Measurements from ENCODE around the gene PLOD3. TPM values are rescaled to one million over a fixed set of nuclear protein-coding genes. Genes with fewer than 3 reads are reported as not detected.

The PLOD3 gene
- total RNA-seq, 1 experiment from 2014 or later: 48.3 TPM

DNA sequence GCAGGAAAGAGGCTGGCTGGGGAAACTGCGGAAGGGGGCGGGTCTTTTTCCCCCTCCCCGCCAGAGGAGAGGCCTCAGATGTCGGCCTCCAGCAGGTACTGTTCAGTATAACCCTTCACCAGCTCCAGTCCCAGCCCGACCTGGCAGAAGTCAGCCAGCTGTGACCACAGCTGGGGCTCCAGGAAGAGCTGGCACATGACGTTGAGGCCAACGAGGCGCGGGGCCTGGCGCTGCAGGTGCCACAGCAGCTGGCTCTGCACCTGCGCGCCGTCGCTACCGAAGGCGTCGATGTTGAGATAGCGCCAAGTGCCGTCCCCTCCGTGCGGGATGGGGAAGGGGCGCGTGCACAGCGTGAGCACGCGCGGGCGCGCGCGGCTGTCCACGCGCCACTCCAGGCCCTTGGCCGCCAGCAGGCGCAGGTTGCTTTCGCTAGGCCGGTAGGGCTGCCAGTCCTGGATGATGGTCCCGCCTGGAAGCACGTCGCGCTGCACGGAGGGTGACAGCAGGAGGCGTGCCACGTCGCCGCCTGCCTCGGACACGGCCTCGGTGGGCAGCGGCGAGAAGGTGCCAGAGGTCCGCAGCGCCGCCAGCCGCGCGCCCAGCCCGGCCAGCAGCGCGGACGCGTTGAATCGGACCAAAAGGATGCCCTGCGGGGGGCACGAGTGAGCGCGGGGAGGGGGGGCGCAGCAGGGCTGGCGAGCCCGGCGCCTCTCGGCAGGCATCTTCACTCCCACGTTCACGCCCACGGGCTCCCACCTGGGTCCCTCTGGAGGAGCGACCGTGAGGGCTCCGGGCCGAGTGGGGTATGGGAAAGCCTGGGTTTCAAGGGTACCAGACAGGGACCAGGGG is 45.2 kb downstream of the PLOD3 start (continued):
- TF ChIP-seq, protein P1, sequence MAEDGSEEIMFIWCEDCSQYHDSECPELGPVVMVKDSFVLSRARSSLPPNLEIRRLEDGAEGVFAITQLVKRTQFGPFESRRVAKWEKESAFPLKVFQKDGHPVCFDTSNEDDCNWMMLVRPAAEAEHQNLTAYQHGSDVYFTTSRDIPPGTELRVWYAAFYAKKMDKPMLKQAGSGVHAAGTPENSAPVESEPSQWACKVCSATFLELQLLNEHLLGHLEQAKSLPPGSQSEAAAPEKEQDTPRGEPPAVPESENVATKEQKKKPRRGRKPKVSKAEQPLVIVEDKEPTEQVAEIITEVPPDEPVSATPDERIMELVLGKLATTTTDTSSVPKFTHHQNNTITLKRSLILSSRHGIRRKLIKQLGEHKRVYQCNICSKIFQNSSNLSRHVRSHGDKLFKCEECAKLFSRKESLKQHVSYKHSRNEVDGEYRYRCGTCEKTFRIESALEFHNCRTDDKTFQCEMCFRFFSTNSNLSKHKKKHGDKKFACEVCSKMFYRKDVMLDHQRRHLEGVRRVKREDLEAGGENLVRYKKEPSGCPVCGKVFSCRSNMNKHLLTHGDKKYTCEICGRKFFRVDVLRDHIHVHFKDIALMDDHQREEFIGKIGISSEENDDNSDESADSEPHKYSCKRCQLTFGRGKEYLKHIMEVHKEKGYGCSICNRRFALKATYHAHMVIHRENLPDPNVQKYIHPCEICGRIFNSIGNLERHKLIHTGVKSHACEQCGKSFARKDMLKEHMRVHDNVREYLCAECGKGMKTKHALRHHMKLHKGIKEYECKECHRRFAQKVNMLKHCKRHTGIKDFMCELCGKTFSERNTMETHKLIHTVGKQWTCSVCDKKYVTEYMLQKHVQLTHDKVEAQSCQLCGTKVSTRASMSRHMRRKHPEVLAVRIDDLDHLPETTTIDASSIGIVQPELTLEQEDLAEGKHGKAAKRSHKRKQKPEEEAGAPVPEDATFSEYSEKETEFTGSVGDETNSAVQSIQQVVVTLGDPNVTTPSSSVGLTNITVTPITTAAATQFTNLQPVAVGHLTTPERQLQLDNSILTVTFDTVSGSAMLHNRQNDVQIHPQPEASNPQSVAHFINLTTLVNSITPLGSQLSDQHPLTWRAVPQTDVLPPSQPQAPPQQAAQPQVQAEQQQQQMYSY (CRISPR knock-in tag; IDR thresholded peaks at IDR 0.05): peak; percentile 58; the same call in 1 of the 2 replicates
- peak; percentile 7; the same call in 1 of the 2 replicates for TF ChIP-seq FOXP4 (CRISPR knock-in tag; IDR thresholded peaks at IDR 0.05)
- peak; percentile 83 for TF ChIP-seq MAX (CRISPR knock-in tag; IDR thresholded peaks at IDR 0.05)
- TF ChIP-seq ETV6 (CRISPR knock-in tag; IDR thresholded peaks at IDR 0.05): peak; percentile 28; the same call in 1 of the 2 replicates

DNA sequence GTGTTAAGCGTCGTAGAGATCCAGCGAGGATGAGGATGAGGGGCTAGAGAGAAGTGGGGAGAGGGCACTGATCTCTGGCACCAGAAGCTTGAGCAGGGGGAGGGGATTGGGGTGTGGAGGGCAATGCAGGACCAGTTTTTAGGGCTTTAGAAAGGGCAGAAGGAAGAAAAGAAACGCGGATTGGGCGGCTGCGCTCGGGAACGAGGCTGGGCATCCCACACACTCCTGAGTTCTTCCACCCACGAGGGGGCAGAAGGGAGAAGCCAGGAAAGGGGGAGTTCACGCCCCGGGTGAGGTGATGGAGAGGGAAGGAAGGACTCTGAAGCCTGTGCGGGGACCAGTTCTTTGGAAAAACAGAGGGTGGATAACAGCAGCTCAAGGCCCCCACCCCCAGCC is 45.9 kb downstream of the PLOD3 start:
- H3K4me1 Mint-ChIP-seq: peaks cover 61% of the 10 kb centered on the region
- TF ChIP-seq JUN (CRISPR knock-in tag; IDR thresholded peaks at IDR 0.05) (no peak), SMAD3 (CRISPR knock-in tag; IDR thresholded peaks at IDR 0.05; ENCODE audit: borderline replicate concordance) (no peak), FOXK1 (CRISPR knock-in tag; IDR thresholded peaks at IDR 0.05) (no peak), TP53 (CRISPR knock-in tag; IDR thresholded peaks at IDR 0.05) (no peak), ZNF232 (CRISPR knock-in tag; IDR thresholded peaks at IDR 0.05) (no peak), ZNF425 (CRISPR knock-in tag; conservative IDR thresholded peaks at IDR 0.05) (no peak), ZNF423 (CRISPR knock-in tag; IDR thresholded peaks at IDR 0.05) (no peak), TCF7 (CRISPR knock-in tag; IDR thresholded peaks at IDR 0.05; ENCODE audit: low read depth) (no peak), ELF4 (CRISPR knock-in tag; IDR thresholded peaks at IDR 0.05; ENCODE audit: low read depth) (no peak), HMGA2 (CRISPR knock-in tag; IDR thresholded peaks at IDR 0.05) (no peak), SMAD4 (CRISPR knock-in tag; IDR thresholded peaks at IDR 0.05) (no peak), RELA (CRISPR knock-in tag; IDR thresholded peaks at IDR 0.05; ENCODE audit: borderline replicate concordance) (no peak), ZNF317 (CRISPR knock-in tag; IDR thresholded peaks at IDR 0.05; ENCODE audit: borderline replicate concordance, low read depth) (no peak), NFE2L1 (CRISPR knock-in tag; IDR thresholded peaks at IDR 0.05) (no peak), ZNF219 (CRISPR knock-in tag; IDR thresholded peaks at IDR 0.05; ENCODE audit: borderline replicate concordance) (no peak), SP1 (CRISPR knock-in tag; conservative IDR thresholded peaks at IDR 0.05) (no peak)
- TF ChIP-seq, protein P1 (CRISPR knock-in tag; IDR thresholded peaks at IDR 0.05): no peak

More for the DNA sequence above, 45.9 kb downstream of the PLOD3 start:
- ChIA-PET CTCF (interaction anchor here (0.8 to 2.5 kb wide), 9 partner anchors 8 to 111 kb away, joined by 3 to 37 read pairs (median 9); partner anchors contain the start of gene AP1S1), POLR2A (interaction anchor here (0.9 to 2.0 kb wide), 3 partner anchors 11 to 29 kb away, joined by 3 to 15 read pairs (median 4); no protein-coding TSS in a partner anchor)
- no peaks in the 10 kb centered on the region for H3K36me3 Mint-ChIP-seq
- no peak overlapping the region for H3K27ac Mint-ChIP-seq
- H3K27me3 Mint-ChIP-seq (ENCODE audit: low read depth): peaks cover 98% of the 10 kb centered on the region
- DNase-seq (ENCODE audit: low spot score): no peak
- no peak for ATAC-seq
- no peaks in the 10 kb centered on the region for H3K9me3 Mint-ChIP-seq
- H3K4me3 Mint-ChIP-seq: peak overlapping the region; percentile 74

All from WTC11 (cell line).